ENCODE data around the gene REG4. TPM values are rescaled to one million over a fixed set of nuclear protein-coding genes. Genes with fewer than 3 reads are reported as not detected.

The REG4 gene
- total and polyA plus RNA-seq, 2 of the 13 experiments (the other 11 are each of a cell fraction or from before 2014, with no cell fraction given): not detected

GRCh38 chr1:119840745-119841144 lies 29.5 kb upstream of the REG4 start:
- BruUV-seq (replicated peaks): no TSS peak
- Histone ChIP-seq H3K27me3 (ENCODE audit: control insufficient read depth in 1 of 2, insufficient read depth in 2 of 2, low read length in 2 of 2) (no peaks in the 10 kb centered on the region), H3K4me3 (replicated peaks in 1 of 3; ENCODE audit: insufficient read depth in 1 of 3, low read depth in 2 of 3, low read length in 3 of 3) (no peak overlapping the region), H3K9me3 (ENCODE audit: low read length) (no peaks in the 10 kb centered on the region), H3K36me3 (replicated peaks in 1 of 2; ENCODE audit: control insufficient read depth in 1 of 2, insufficient read depth in 2 of 2, low read length in 2 of 2) (no peaks in the 10 kb centered on the region), H3K27ac (ENCODE audit: extremely low read length, insufficient read depth, low read length) (no peak overlapping the region), H4K20me1 (ENCODE audit: insufficient read depth, low read length) (no peaks in the 10 kb centered on the region), H3K79me2 (ENCODE audit: insufficient read depth, low read length) (no peaks in the 10 kb centered on the region), H3K9ac (ENCODE audit: insufficient read depth, low read depth, low read length) (no peak overlapping the region), H2AFZ (ENCODE audit: low read length) (no peak overlapping the region), H3K4me2 (ENCODE audit: low read depth, low read length) (no peak overlapping the region), H3K4me1 (ENCODE audit: insufficient read depth, low read length) (no peaks in the 10 kb centered on the region)
- TF ChIP-seq SNAPC2 (CRISPR knock-in tag; IDR thresholded peaks at IDR 0.05) (no peak), SMARCC2 (IDR thresholded peaks at IDR 0.05) (no peak), ZNF616 (CRISPR knock-in tag; IDR thresholded peaks at IDR 0.05; ENCODE audit: low read depth) (no peak), BATF2 (CRISPR knock-in tag; IDR thresholded peaks at IDR 0.05) (no peak), KDM2A (CRISPR knock-in tag; IDR thresholded peaks at IDR 0.05; ENCODE audit: borderline replicate concordance, low read depth) (no peak), GTF2F1 (IDR thresholded peaks at IDR 0.05; ENCODE audit: low read length) (no peak), CC2D1A (CRISPR knock-in tag; IDR thresholded peaks at IDR 0.05) (no peak), IKZF4 (CRISPR knock-in tag; IDR thresholded peaks at IDR 0.05; ENCODE audit: borderline replicate concordance, low read depth, not compliant biosample characterization) (no peak), ZNF343 (CRISPR knock-in tag; IDR thresholded peaks at IDR 0.05) (no peak), ZNF792 (CRISPR knock-in tag; IDR thresholded peaks at IDR 0.05) (no peak), BCL3 (CRISPR knock-in tag; IDR thresholded peaks at IDR 0.05) (no peak), ZNF574 (CRISPR knock-in tag; IDR thresholded peaks at IDR 0.05) (no peak)
- intact Hi-C loops (cut with micrococcal nuclease; ENCODE audit: unreplicated experiment): no loop called here
- in situ Hi-C loops (cut with HindIII; ENCODE audit: extremely low pct_ligation_motif_present, low pct_unique_long_range_greater_than_20kb): no loop called here
- WGBS (ENCODE audit: low lambda C conversion rate): 0% methylated on average over 1 of the region's 1 CpG
- DNase-seq (ENCODE audit: low spot score): no peak
- ATAC-seq: no peak
- ChIA-PET POLR2A (no interaction called here), CTCF (ENCODE audit: low intra/inter-chr PET ratio, low total read pairs) (no interaction called here)
- no peak for FAIRE-seq

Measured in HepG2 (cell line).